CD14-positive monocyte (primary cell): ENCODE data around the gene JMY. TPM values are rescaled to one million over a fixed set of nuclear protein-coding genes. Genes with fewer than 3 reads are reported as not detected.
A peak's percentile ranks its signal among the peaks of the same experiment; 100 is the strongest.

Source experiments
- DNase-seq, 3 donors: peaks; one replicate each; pipeline ENCODE4 v3.0.0-alpha.2; 2011 to 2022
- H2AFZ ChIP-seq: 2 replicates; pipeline ENCODE4 v1.6.0; 2012; ENCODE audit warnings: mild to moderate bottlenecking, low read depth, low read length, inconsistent platforms; ENCODE audit not compliant: insufficient read depth, poor library complexity, severe bottlenecking
- H3K27ac ChIP-seq, 2 donors: 1 replicate in 1 of 2; 2 replicates in 1 of 2; pipeline ENCODE4 v1.5.1; 2012 to 2013; ENCODE audit warnings: low read length in 2 of 2, control low read depth in 1 of 2, inconsistent platforms in 1 of 2, low read depth in 1 of 2, mild to moderate bottlenecking in 1 of 2
- H3K27me3 ChIP-seq, 2 donors: one replicate each; pipeline versions ENCODE4 v1.6.0 to v1.6.1; 2011 to 2013; ENCODE audit warnings: low read length in 2 of 2; ENCODE audit not compliant: control insufficient read depth in 2 of 2, insufficient read depth in 2 of 2
- H3K36me3 ChIP-seq, 2 donors: replicated peaks in 1 of 2; 1 replicate in 1 of 2; 2 replicates in 1 of 2; pipeline versions ENCODE4 v1.5.1 to v1.6.1; 2012 to 2013; ENCODE audit warnings: low read length in 2 of 2, control low read depth in 1 of 2, inconsistent platforms in 1 of 2, mild to moderate bottlenecking in 1 of 2; ENCODE audit not compliant: insufficient read depth in 2 of 2, control insufficient read depth in 1 of 2
- H3K4me1 ChIP-seq, 2 donors: 1 replicate in 1 of 2; 2 replicates in 1 of 2; pipeline versions ENCODE4 v1.5.1 to v1.6.1; 2012 to 2013; ENCODE audit warnings: low read length in 2 of 2, control low read depth in 1 of 2, inconsistent platforms in 1 of 2, mild to moderate bottlenecking in 1 of 2, moderate library complexity in 1 of 2; ENCODE audit not compliant: insufficient read depth in 2 of 2, control insufficient read depth in 1 of 2
- H3K4me2 ChIP-seq: replicated peaks from 2 replicates; pipeline ENCODE3; 2012; ENCODE audit warnings: low read length, moderate library complexity, mild to moderate bottlenecking; ENCODE audit not compliant: poor library complexity, severe bottlenecking; ENCODE audit errors: extremely low read depth
- H3K4me3 ChIP-seq, 3 experiments: fragments of 200-600 bp in 1 of 3; sonication (generic) in 1 of 3; replicated peaks in 1 of 3; 1 replicate in 2 of 3; 2 replicates in 1 of 3; pipeline ENCODE4 v1.5.1; 2011 to 2013; ENCODE audit warnings: low read length in 3 of 3, mild to moderate bottlenecking in 3 of 3, control low read depth in 2 of 3, low read depth in 2 of 3, inconsistent platforms in 1 of 3, moderate library complexity in 1 of 3
- H3K79me2 ChIP-seq: 2 replicates; pipeline ENCODE4 v1.6.0; 2012; ENCODE audit warnings: mild to moderate bottlenecking, control low read depth, inconsistent platforms, low read length, moderate library complexity; ENCODE audit not compliant: insufficient read depth
- H3K9ac ChIP-seq: 2 replicates; pipeline ENCODE4 v1.6.0; 2017; ENCODE audit warnings: low read length, mild to moderate bottlenecking; ENCODE audit not compliant: insufficient read depth, poor library complexity, severe bottlenecking
- H3K9me3 ChIP-seq, 2 donors: replicated peaks in 1 of 2; 1 replicate in 1 of 2; 2 replicates in 1 of 2; pipeline versions ENCODE4 v1.5.1 to v1.6.1; 2012 to 2013; ENCODE audit warnings: low read length in 2 of 2, control low read depth in 1 of 2; ENCODE audit not compliant: control insufficient read depth in 1 of 2, insufficient read depth in 1 of 2
- H4K20me1 ChIP-seq: 2 replicates; pipeline ENCODE4 v1.6.0; 2012; ENCODE audit warnings: mild to moderate bottlenecking, low read length, control low read depth, moderate library complexity; ENCODE audit not compliant: insufficient read depth
- H3K27ac Mint-ChIP-seq, 7 donors: one replicate each; pipeline ENCODE4 v1.8.0; 2020; ENCODE audit warnings: mild to moderate bottlenecking in 7 of 7, mixed read lengths in 7 of 7, moderate library complexity in 6 of 7, inconsistent platforms in 2 of 7
- H3K27me3 Mint-ChIP-seq, 3 donors: one replicate each; pipeline ENCODE4 v1.8.0; 2021 to 2022; ENCODE audit warnings: low read depth in 3 of 3, mild to moderate bottlenecking in 3 of 3, mixed read lengths in 3 of 3, moderate library complexity in 3 of 3, inconsistent platforms in 1 of 3
- H3K36me3 Mint-ChIP-seq, 2 donors: one replicate each; pipeline ENCODE4 v1.8.0; 2020; ENCODE audit warnings: mixed read lengths in 2 of 2, inconsistent platforms in 1 of 2, mild to moderate bottlenecking in 1 of 2
- H3K4me1 Mint-ChIP-seq: one replicate; pipeline ENCODE4 v1.8.0; 2020; ENCODE audit warnings: mild to moderate bottlenecking, mixed read lengths
- H3K4me3 Mint-ChIP-seq, 2 donors: one replicate each; pipeline ENCODE4 v1.8.0; 2020; ENCODE audit warnings: mild to moderate bottlenecking in 2 of 2, mixed read lengths in 2 of 2, moderate library complexity in 1 of 2
- H3K9me3 Mint-ChIP-seq, 7 donors: one replicate each; pipeline ENCODE4 v1.8.0; 2020 to 2022; ENCODE audit warnings: mixed read lengths in 7 of 7, mild to moderate bottlenecking in 6 of 7, moderate library complexity in 6 of 7, inconsistent platforms in 2 of 7
- CTCF ChIP-seq: fragments of 200-600 bp; IDR thresholded peaks from one replicate; pipeline ENCODE4 v1.8.0; 2022; ENCODE audit warnings: antibody characterized with exemption, mild to moderate bottlenecking
- WGBS: methylation state at CpG from one replicate; pipeline ENCODE4 v1.1.5; 2013; ENCODE audit warnings: missing lambda C conversion rate; ENCODE audit not compliant: insufficient coverage; 5-methylcytosine and 5-hydroxymethylcytosine counted together
- intact Hi-C, 2 donors: fragments of 100-400 bp; cut with micrococcal nuclease; formaldehyde crosslinking; loops; one replicate each; pipeline versions ENCODE4 v1.15.0 to v1.15.1; 2023
- polyA plus RNA-seq, 3 donors: library from polyadenylated mRNA; depleted of rRNA in 1 of 3; unstranded in 2 of 3; stranded (reverse) in 1 of 3; fragments of 300-500 nt in 2 of 3; fragments of >200 nt in 1 of 3; fragmentation: Illumina TruSeq in 2 of 3; gene quantifications; 1 replicate in 2 of 3; 2 replicates in 1 of 3; pipeline ENCODE4 v1.2.3, GENCODE V29; 2012 to 2021

The JMY gene
- polyA plus RNA-seq, 3 donors = 0.60 to 1.6 (median 1.1) TPM

- 95% methylated on average over 3 of the region's 10 CpGs for WGBS
- no peak for DNase-seq
- no peaks in the 10 kb centered on the region for H3K79me2 ChIP-seq
- Mint-ChIP-seq H3K4me1 (no peaks in the 10 kb centered on the region), H3K4me3 (no peak overlapping the region), H3K27ac (peak overlapping the region in 1 of 7 donors; percentile 51), H3K36me3 (no peaks in the 10 kb centered on the region), H3K9me3 (peaks cover 0 to 7% (median 1%) of the 10 kb centered on the region in 7 donors), H3K27me3 (peaks cover 2 to 4% (median 3%) of the 10 kb centered on the region in 3 donors)
- H3K36me3 ChIP-seq = no peaks in the 10 kb centered on the region
- H3K4me2 ChIP-seq = no peak overlapping the region
- H3K9ac ChIP-seq = no peak overlapping the region
- H3K27me3 ChIP-seq = no peaks in the 10 kb centered on the region
- no peak overlapping the region for H3K27ac ChIP-seq
- H3K9me3 ChIP-seq = no peaks in the 10 kb centered on the region
- intact Hi-C loops = no loop called here
- H3K4me3 ChIP-seq = no peak overlapping the region
- no peak overlapping the region for H2AFZ ChIP-seq
- H4K20me1 ChIP-seq = no peaks in the 10 kb centered on the region
- no peak for TF ChIP-seq CTCF
- no peaks in the 10 kb centered on the region for H3K4me1 ChIP-seq
These were observed 98.1 kb downstream of the JMY start for GRCh38 chr5:79333852-79334557.

GRCh38 chr5:79346420-79346824, 110.5 kb downstream of the JMY start:
- no peak overlapping the region for H3K9ac ChIP-seq
- Mint-ChIP-seq H3K36me3 (no peaks in the 10 kb centered on the region), H3K4me1 (no peaks in the 10 kb centered on the region), H3K4me3 (no peak overlapping the region), H3K9me3 (peaks cover 0 to 7% (median 2%) of the 10 kb centered on the region in 7 donors), H3K27me3 (peaks cover 0 to 4% (median 2%) of the 10 kb centered on the region in 3 donors), H3K27ac (no peak overlapping the region)
- H2AFZ ChIP-seq = no peak overlapping the region
- intact Hi-C loops = no loop called here
- no peaks in the 10 kb centered on the region for H3K79me2 ChIP-seq
- no peak for TF ChIP-seq CTCF
- no peaks in the 10 kb centered on the region for H3K27me3 ChIP-seq
- H3K4me1 ChIP-seq = no peaks in the 10 kb centered on the region
- DNase-seq = no peak
- no peak overlapping the region for H3K4me2 ChIP-seq
- WGBS = 98% methylated on average over 5 of the region's 6 CpGs
- H3K36me3 ChIP-seq = no peaks in the 10 kb centered on the region
- H3K4me3 ChIP-seq = no peak overlapping the region
- H3K9me3 ChIP-seq = peaks cover 0 to 4% of the 10 kb centered on the region in 2 donors
- no peak overlapping the region for H3K27ac ChIP-seq
- no peaks in the 10 kb centered on the region for H4K20me1 ChIP-seq
